HepG2 (cell line): ENCODE results near the gene NUBP2. TPM values are rescaled to one million over a fixed set of nuclear protein-coding genes. Genes with fewer than 3 reads are reported as not detected.

Experiments used
- ATAC-seq: fragments of 200-7000 bp; cut with Tn5 transposase; 3 replicates; pipeline ENCODE4 v1.9.1; 2020; ENCODE audit warnings: mild to moderate bottlenecking, moderate library complexity
- BruUV-seq: library from RNA; stranded (reverse); fragments of 400-500 nt; replicated peaks from 2 replicates; lab custom pipeline; 2021; lab: Mats Ljungman, UMichigan
- CTCF ChIA-PET: fragments of 300-600 bp; formaldehyde crosslinking; extraction: SDS; loops from one replicate; lab custom pipeline; 2021; ENCODE audit warnings: low total read pairs, inconsistent platforms, low intra/inter-chr PET ratio; lab: Yijun Ruan, JAX
- POLR2A ChIA-PET: fragments of 350-600 bp; sonication (Branson Sonifier 250); formaldehyde crosslinking; loops from one replicate; lab custom pipeline; 2020; ENCODE audit warnings: antibody characterized with exemption, inconsistent platforms; lab: Yijun Ruan, JAX
- DNase-seq: peaks from one replicate; pipeline ENCODE4 v3.0.0-alpha.2; 2015; ENCODE audit warnings: low spot score
- FAIRE-seq: peaks from 3 replicates; lab custom pipeline; 2011; peaks lifted over from hg19 to GRCh38; lab: Jason Lieb, UNC
- H2AFZ ChIP-seq: one replicate; pipeline ENCODE4 v1.6.1; 2011; ENCODE audit warnings: low read length, inconsistent platforms
- H3K27ac ChIP-seq: fragments of 300-600 bp; 3 replicates; pipeline ENCODE4 v1.8.0; 2011; ENCODE audit warnings: mixed run types, mild to moderate bottlenecking, mixed read lengths, low read length, inconsistent platforms; ENCODE audit not compliant: insufficient read depth; ENCODE audit errors: extremely low read length
- H3K27me3 ChIP-seq, 2 experiments: fragments of 200-600 bp in 1 of 2; 2 replicates in 1 of 2; 3 replicates in 1 of 2; pipeline versions ENCODE4 v1.6.0 to v1.8.0; 2011; ENCODE audit warnings: low read length in 2 of 2, mild to moderate bottlenecking in 2 of 2, moderate library complexity in 2 of 2, inconsistent platforms in 1 of 2; ENCODE audit not compliant: insufficient read depth in 2 of 2, control insufficient read depth in 1 of 2
- H3K36me3 ChIP-seq, 2 experiments: fragments of 200-600 bp in 1 of 2; replicated peaks in 1 of 2; 2 replicates in 1 of 2; 3 replicates in 1 of 2; pipeline versions ENCODE4 v1.5.1 to v1.8.0; 2011; ENCODE audit warnings: low read length in 2 of 2, inconsistent platforms in 1 of 2; ENCODE audit not compliant: insufficient read depth in 2 of 2, control insufficient read depth in 1 of 2
- H3K4me1 ChIP-seq: 2 replicates; pipeline ENCODE4 v1.5.1; 2012; ENCODE audit warnings: low read length, inconsistent platforms; ENCODE audit not compliant: insufficient read depth
- H3K4me2 ChIP-seq: 2 replicates; pipeline ENCODE4 v1.6.0; 2011; ENCODE audit warnings: low read depth, low read length, inconsistent platforms
- H3K4me3 ChIP-seq, 3 experiments: fragments of 200-600 bp in 1 of 3; sonication (generic), shearing (Covaris generic) in 1 of 3; replicated peaks in 1 of 3; 2 replicates each; pipeline ENCODE4 v1.5.1; 2011 to 2016; ENCODE audit warnings: low read length in 3 of 3, inconsistent platforms in 2 of 3, low read depth in 2 of 3, mild to moderate bottlenecking in 2 of 3, control low read depth in 1 of 3, mixed read lengths in 1 of 3; ENCODE audit not compliant: insufficient read depth in 1 of 3
- H3K79me2 ChIP-seq: one replicate; pipeline ENCODE4 v1.6.1; 2011; ENCODE audit warnings: low read length, inconsistent platforms; ENCODE audit not compliant: insufficient read depth
- H3K9ac ChIP-seq: 2 replicates; pipeline ENCODE4 v1.6.0; 2011; ENCODE audit warnings: mild to moderate bottlenecking, low read depth, low read length, inconsistent platforms; ENCODE audit not compliant: insufficient read depth
- H3K9me3 ChIP-seq: 2 replicates; pipeline ENCODE4 v1.5.1; 2012; ENCODE audit warnings: mild to moderate bottlenecking, low read length
- H4K20me1 ChIP-seq: 2 replicates; pipeline ENCODE4 v1.6.0; 2011; ENCODE audit warnings: inconsistent platforms, mild to moderate bottlenecking, low read length, moderate library complexity; ENCODE audit not compliant: insufficient read depth
- ATM ChIP-seq: fragments of 450-650 bp; IDR thresholded peaks from 2 replicates; pipeline ENCODE4 v1.7.1; 2017; ENCODE audit warnings: mild to moderate bottlenecking, borderline replicate concordance
- CC2D1A ChIP-seq: sonication (generic); formaldehyde crosslinking; IDR thresholded peaks from 2 replicates; pipeline ENCODE4 v1.8.1; 2023; ENCODE audit warnings: mild to moderate bottlenecking, missing genetic modification reagents
- EZH2 ChIP-seq: conservative IDR thresholded peaks from 2 replicates; pipeline ENCODE4 v1.6.1; 2012; ENCODE audit warnings: mild to moderate bottlenecking, low read depth, low read length, moderate library complexity
- MXD1 ChIP-seq: sonication (generic); formaldehyde crosslinking; IDR thresholded peaks from 2 replicates; pipeline ENCODE4 v1.4.0; 2020; ENCODE audit warnings: mild to moderate bottlenecking, missing genetic modification reagents
- NFKBIZ ChIP-seq: IDR thresholded peaks from 2 replicates; pipeline ENCODE4 v1.6.1; 2018; ENCODE audit warnings: missing genetic modification reagents, missing compliant biosample characterization
- NONO ChIP-seq, 2 experiments: fragments of 450-650 bp in 1 of 2; sonication (generic) in 1 of 2; formaldehyde crosslinking in 1 of 2; IDR thresholded peaks in 1 of 2; conservative IDR thresholded peaks in 1 of 2; 2 replicates each; pipeline versions ENCODE4 v1.6.1 to v1.8.0; 2017 to 2022; ENCODE audit warnings: mild to moderate bottlenecking in 1 of 2, missing genetic modification reagents in 1 of 2, moderate library complexity in 1 of 2
- POGZ ChIP-seq: sonication (generic); formaldehyde crosslinking; IDR thresholded peaks from 2 replicates; pipeline ENCODE4 v1.4.0; 2020; ENCODE audit warnings: mild to moderate bottlenecking, missing genetic modification reagents
- RBAK ChIP-seq: sonication (generic); formaldehyde crosslinking; IDR thresholded peaks from 2 replicates; pipeline ENCODE4 v1.5.1; 2020; ENCODE audit warnings: mild to moderate bottlenecking, missing genetic modification reagents
- ZNF282 ChIP-seq: fragments of 450-650 bp; IDR thresholded peaks from 2 replicates; pipeline ENCODE4 v1.6.1; 2018; ENCODE audit not compliant: partially characterized antibody
- ZNF30 ChIP-seq: sonication (generic); formaldehyde crosslinking; IDR thresholded peaks from 2 replicates; pipeline ENCODE4 v1.5.0; 2020; ENCODE audit warnings: mild to moderate bottlenecking, missing genetic modification reagents
- ZNF552 ChIP-seq: sonication (generic); formaldehyde crosslinking; IDR thresholded peaks from 2 replicates; pipeline ENCODE4 v1.9.0; 2022; ENCODE audit warnings: missing genetic modification reagents, mild to moderate bottlenecking, borderline replicate concordance
- WGBS: methylation state at CpG from one replicate; pipeline ENCODE4 v1.1.6; 2017; ENCODE audit warnings: low lambda C conversion rate; 5-methylcytosine and 5-hydroxymethylcytosine counted together
- in situ Hi-C: cut with HindIII; loops from 2 replicates; pipeline ENCODE4 v1.10.0; 2017; ENCODE audit warnings: low pct_unique_long_range_greater_than_20kb; ENCODE audit not compliant: extremely low pct_ligation_motif_present
- intact Hi-C: fragments of 100-400 bp; cut with micrococcal nuclease; formaldehyde crosslinking; loops from one replicate; pipeline ENCODE4 v1.10.0; 2022; ENCODE audit not compliant: unreplicated experiment
- polyA plus RNA-seq, 8 experiments: library from polyadenylated mRNA; depleted of rRNA in 3 of 8; stranded (reverse) in 7 of 8; unstranded in 1 of 8; fragments of >200 nt; fragmentation: Illumina TruSeq in 4 of 8; extraction: Trizol in 4 of 8; gene quantifications; 2 replicates each; pipeline versions ENCODE4 v1.2.1 to v1.2.3, GENCODE V29; 2011 to 2016; ENCODE audit warnings: low read depth in 4 of 8, missing spikeins in 1 of 8, mixed read lengths in 1 of 8; ENCODE audit not compliant: insufficient read depth in 1 of 8
- total RNA-seq, 5 experiments: library from RNA; depleted of rRNA; stranded (reverse); fragments of >200 nt; fragmentation: Illumina TruSeq; extraction: Trizol; gene quantifications; 2 replicates each; pipeline ENCODE4 v1.2.3, GENCODE V29; 2016; ENCODE audit warnings: low read depth in 1 of 5
- TF ChIP-seq, protein P1 (sequence below): sonication (generic); formaldehyde crosslinking; IDR thresholded peaks from 2 replicates; pipeline ENCODE4 v1.4.0; 2020; ENCODE audit warnings: mild to moderate bottlenecking, missing genetic modification reagents
- TF ChIP-seq, protein P2 (sequence below): sonication (generic); formaldehyde crosslinking; IDR thresholded peaks from 2 replicates; pipeline ENCODE4 v1.5.0; 2020; ENCODE audit warnings: mild to moderate bottlenecking, missing genetic modification reagents

NUBP2 gene
- total and polyA plus RNA-seq, 2 of the 13 experiments (the other 11 are each of a cell fraction or from before 2014, with no cell fraction given) = 25.7 to 61.5 TPM

GRCh38 chr16:1743376-1744337 lies 39.1 kb upstream of the NUBP2 start:
- Histone ChIP-seq H3K4me2 (no peak overlapping the region), H3K9me3 (peaks cover 2% of the 10 kb centered on the region), H3K36me3 (peaks cover 8 to 37% of the 10 kb centered on the region in 2 experiments; a peak in 4 of 5 replicates), H3K4me3 (no peak overlapping the region), H3K4me1 (no peaks in the 10 kb centered on the region), H3K79me2 (no peaks in the 10 kb centered on the region), H2AFZ (no peak overlapping the region), H3K27me3 (no peaks in the 10 kb centered on the region), H3K9ac (no peak overlapping the region), H4K20me1 (no peaks in the 10 kb centered on the region; the same call in 1 of the 2 replicates), H3K27ac (no peak overlapping the region)
- ChIA-PET POLR2A (no interaction called here), CTCF (no interaction called here)
- 93% methylated on average over 8 of the region's 32 CpGs for WGBS
- ATAC-seq = no peak
- FAIRE-seq = no peak
- TF ChIP-seq ZNF30 (CRISPR knock-in tag) (no peak), NONO (IDR thresholded peaks at IDR 0.05) (no peak), NONO (CRISPR knock-in tag; conservative IDR thresholded peaks at IDR 0.05) (no peak), ZNF552 (CRISPR knock-in tag) (no peak)
- DNase-seq = no peak
- BruUV-seq = no TSS peak
- intact Hi-C loops (no loop called here), in situ Hi-C loops (no loop called here)

GRCh38 chr16:1744338-1744840 lies 38.4 kb upstream of the NUBP2 start:
- Histone ChIP-seq H3K9ac (no peak overlapping the region), H3K27ac (no peak overlapping the region), H3K27me3 (no peaks in the 10 kb centered on the region), H3K9me3 (no peaks in the 10 kb centered on the region), H4K20me1 (no peaks in the 10 kb centered on the region; the same call in 1 of the 2 replicates), H2AFZ (no peak overlapping the region), H3K4me1 (no peaks in the 10 kb centered on the region), H3K36me3 (peaks cover 13 to 45% of the 10 kb centered on the region in 2 experiments; a peak in 4 of 5 replicates), H3K4me3 (no peak overlapping the region), H3K4me2 (no peak overlapping the region), H3K79me2 (no peaks in the 10 kb centered on the region)
- WGBS = 97% methylated on average over 16 of the region's 24 CpGs
- DNase-seq (no peak), ATAC-seq (no peak), FAIRE-seq (no peak)
- POLR2A ChIA-PET = no interaction called here
- intact Hi-C loops (no loop called here), in situ Hi-C loops (no loop called here)
- TF ChIP-seq NFKBIZ (CRISPR knock-in tag) = no peak
- no peak for TF ChIP-seq ZNF282
- no peak for TF ChIP-seq POGZ (CRISPR knock-in tag)
- TF ChIP-seq, protein P1, sequence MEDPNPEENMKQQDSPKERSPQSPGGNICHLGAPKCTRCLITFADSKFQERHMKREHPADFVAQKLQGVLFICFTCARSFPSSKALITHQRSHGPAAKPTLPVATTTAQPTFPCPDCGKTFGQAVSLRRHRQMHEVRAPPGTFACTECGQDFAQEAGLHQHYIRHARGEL (CRISPR knock-in tag) = no peak
- TF ChIP-seq MXD1 (CRISPR knock-in tag) = no peak
- no peak for TF ChIP-seq CC2D1A (CRISPR knock-in tag)
- TF ChIP-seq RBAK (CRISPR knock-in tag) = no peak
- TF ChIP-seq NONO (IDR thresholded peaks at IDR 0.05) = no peak
- TF ChIP-seq NONO (CRISPR knock-in tag; conservative IDR thresholded peaks at IDR 0.05) = no peak
- no peak for TF ChIP-seq EZH2
- no peak for TF ChIP-seq ATM
- TF ChIP-seq, protein P2, sequence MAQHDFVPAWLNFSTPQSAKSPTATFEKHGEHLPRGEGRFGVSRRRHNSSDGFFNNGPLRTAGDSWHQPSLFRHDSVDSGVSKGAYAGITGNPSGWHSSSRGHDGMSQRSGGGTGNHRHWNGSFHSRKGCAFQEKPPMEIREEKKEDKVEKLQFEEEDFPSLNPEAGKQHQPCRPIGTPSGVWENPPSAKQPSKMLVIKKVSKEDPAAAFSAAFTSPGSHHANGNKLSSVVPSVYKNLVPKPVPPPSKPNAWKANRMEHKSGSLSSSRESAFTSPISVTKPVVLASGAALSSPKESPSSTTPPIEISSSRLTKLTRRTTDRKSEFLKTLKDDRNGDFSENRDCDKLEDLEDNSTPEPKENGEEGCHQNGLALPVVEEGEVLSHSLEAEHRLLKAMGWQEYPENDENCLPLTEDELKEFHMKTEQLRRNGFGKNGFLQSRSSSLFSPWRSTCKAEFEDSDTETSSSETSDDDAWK = no peak
- BruUV-seq = no TSS peak
- CTCF ChIA-PET = no interaction called here
